ENCODE measurements around the gene SEC22C. TPM values are rescaled to one million over a fixed set of nuclear protein-coding genes. Genes with fewer than 3 reads are reported as not detected.

The SEC22C gene
- total and polyA plus RNA-seq, 2 experiments from 2014 or later = 21.9 to 48.3 TPM

GRCh38 chr3:42501681-42502428, 79.9 kb downstream of the SEC22C start (continued):
- TF ChIP-seq ZNF331 (CRISPR knock-in tag; IDR thresholded peaks at IDR 0.05; ENCODE audit: low read depth) (no peak), POLR2AphosphoS5 (IDR thresholded peaks at IDR 0.05; ENCODE audit: low read depth) (peak; percentile 79)

GRCh38 chr3:42501321-42501680, 80.5 kb downstream of the SEC22C start:
- Histone ChIP-seq H4K20me1 (replicated peaks; ENCODE audit: insufficient read depth) (no peaks in the 10 kb centered on the region), H3K4me2 (peak overlapping the region; percentile 100), H3F3A (replicated peaks; ENCODE audit: low read depth) (no peaks in the 10 kb centered on the region), H2AFZ (peak overlapping the region; percentile 100), H3K79me2 (replicated peaks; ENCODE audit: insufficient read depth) (no peaks in the 10 kb centered on the region), H3K27me3 (ENCODE audit: insufficient read depth) (peaks cover 55% of the 10 kb centered on the region), H3K9me2 (ENCODE audit: insufficient read depth) (no peaks in the 10 kb centered on the region), H3K4me3 (peak overlapping the region; percentile 96), H3K4me1 (ENCODE audit: insufficient read depth) (peaks cover 6% of the 10 kb centered on the region; the same call in 1 of the 2 replicates), H3K36me3 (ENCODE audit: insufficient read depth) (no peaks in the 10 kb centered on the region), H3K27ac (ENCODE audit: low read depth) (no peak overlapping the region)
- ATAC-seq = peak; percentile 46
- Mint-ChIP-seq H3K9me3 (peaks cover 3% of the 10 kb centered on the region; the same call in 1 of the 3 replicates), H3K4me1 (peaks cover 37% of the 10 kb centered on the region), H3K27me3 (ENCODE audit: insufficient read depth, low read depth, poor library complexity) (peaks cover 42% of the 10 kb centered on the region), H3K36me3 (ENCODE audit: low read depth) (no peaks in the 10 kb centered on the region; the same call in 2 of the 3 replicates), H3K27ac (no peak overlapping the region), H3K4me3 (peak overlapping the region; percentile 88)
- peak; percentile 73 for DNase-seq (ENCODE audit: low spot score)
- no peak for TF ChIP-seq EZH2 (IDR thresholded peaks at IDR 0.05; ENCODE audit: low read depth, unreplicated experiment)
- no peak for TF ChIP-seq CREB1 (CRISPR knock-in tag; IDR thresholded peaks at IDR 0.05; ENCODE audit: low read depth)
- no peak for TF ChIP-seq NANOG (IDR thresholded peaks at IDR 0.05; ENCODE audit: borderline replicate concordance)
- TF ChIP-seq, protein P1, sequence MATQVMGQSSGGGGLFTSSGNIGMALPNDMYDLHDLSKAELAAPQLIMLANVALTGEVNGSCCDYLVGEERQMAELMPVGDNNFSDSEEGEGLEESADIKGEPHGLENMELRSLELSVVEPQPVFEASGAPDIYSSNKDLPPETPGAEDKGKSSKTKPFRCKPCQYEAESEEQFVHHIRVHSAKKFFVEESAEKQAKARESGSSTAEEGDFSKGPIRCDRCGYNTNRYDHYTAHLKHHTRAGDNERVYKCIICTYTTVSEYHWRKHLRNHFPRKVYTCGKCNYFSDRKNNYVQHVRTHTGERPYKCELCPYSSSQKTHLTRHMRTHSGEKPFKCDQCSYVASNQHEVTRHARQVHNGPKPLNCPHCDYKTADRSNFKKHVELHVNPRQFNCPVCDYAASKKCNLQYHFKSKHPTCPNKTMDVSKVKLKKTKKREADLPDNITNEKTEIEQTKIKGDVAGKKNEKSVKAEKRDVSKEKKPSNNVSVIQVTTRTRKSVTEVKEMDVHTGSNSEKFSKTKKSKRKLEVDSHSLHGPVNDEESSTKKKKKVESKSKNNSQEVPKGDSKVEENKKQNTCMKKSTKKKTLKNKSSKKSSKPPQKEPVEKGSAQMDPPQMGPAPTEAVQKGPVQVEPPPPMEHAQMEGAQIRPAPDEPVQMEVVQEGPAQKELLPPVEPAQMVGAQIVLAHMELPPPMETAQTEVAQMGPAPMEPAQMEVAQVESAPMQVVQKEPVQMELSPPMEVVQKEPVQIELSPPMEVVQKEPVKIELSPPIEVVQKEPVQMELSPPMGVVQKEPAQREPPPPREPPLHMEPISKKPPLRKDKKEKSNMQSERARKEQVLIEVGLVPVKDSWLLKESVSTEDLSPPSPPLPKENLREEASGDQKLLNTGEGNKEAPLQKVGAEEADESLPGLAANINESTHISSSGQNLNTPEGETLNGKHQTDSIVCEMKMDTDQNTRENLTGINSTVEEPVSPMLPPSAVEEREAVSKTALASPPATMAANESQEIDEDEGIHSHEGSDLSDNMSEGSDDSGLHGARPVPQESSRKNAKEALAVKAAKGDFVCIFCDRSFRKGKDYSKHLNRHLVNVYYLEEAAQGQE (IDR thresholded peaks at IDR 0.05; ENCODE audit: unreplicated experiment) = no peak
- no peak for TF ChIP-seq CTCF (conservative IDR thresholded peaks at IDR 0.05; ENCODE audit: low read depth in 2 of 2)
- no peak for TF ChIP-seq ZNF462 (CRISPR knock-in tag; IDR thresholded peaks at IDR 0.05)
- TF ChIP-seq ZNF114 (CRISPR knock-in tag; IDR thresholded peaks at IDR 0.05) = no peak
- TF ChIP-seq JUNB (IDR thresholded peaks at IDR 0.05; ENCODE audit: unreplicated experiment) = no peak
- TF ChIP-seq EZH2phosphoT487 (IDR thresholded peaks at IDR 0.05; ENCODE audit: unreplicated experiment) = no peak
- TF ChIP-seq, protein P2, sequence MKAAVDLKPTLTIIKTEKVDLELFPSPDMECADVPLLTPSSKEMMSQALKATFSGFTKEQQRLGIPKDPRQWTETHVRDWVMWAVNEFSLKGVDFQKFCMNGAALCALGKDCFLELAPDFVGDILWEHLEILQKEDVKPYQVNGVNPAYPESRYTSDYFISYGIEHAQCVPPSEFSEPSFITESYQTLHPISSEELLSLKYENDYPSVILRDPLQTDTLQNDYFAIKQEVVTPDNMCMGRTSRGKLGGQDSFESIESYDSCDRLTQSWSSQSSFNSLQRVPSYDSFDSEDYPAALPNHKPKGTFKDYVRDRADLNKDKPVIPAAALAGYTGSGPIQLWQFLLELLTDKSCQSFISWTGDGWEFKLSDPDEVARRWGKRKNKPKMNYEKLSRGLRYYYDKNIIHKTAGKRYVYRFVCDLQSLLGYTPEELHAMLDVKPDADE (IDR thresholded peaks at IDR 0.05) = no peak
- no peak for TF ChIP-seq POLR2AphosphoS5 (IDR thresholded peaks at IDR 0.05; ENCODE audit: low read depth)

Measured in GM23338 (cell line).